ENCODE results near the gene FGF14.

Gene FGF14

DNA sequence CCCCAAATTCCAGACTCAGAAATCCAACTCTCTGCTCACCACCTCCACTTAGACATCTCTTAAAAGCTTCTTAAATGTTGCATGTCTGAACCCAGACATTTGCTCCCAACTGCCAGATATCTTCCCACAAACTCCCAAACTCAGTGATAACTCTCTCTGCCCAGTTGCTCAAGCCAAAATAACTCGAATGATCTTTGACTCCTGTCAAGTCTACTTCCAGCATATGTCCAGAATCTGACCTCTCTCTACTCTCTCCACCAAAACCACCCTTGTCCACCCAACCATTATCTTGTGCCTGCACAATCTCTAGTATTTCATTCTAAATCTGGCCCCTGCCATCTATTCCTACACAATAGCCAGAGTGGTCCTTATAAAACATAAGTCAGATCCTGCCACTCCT, 99.3 kb downstream of the FGF14 start:
- DNase-seq = no peak

DNA sequence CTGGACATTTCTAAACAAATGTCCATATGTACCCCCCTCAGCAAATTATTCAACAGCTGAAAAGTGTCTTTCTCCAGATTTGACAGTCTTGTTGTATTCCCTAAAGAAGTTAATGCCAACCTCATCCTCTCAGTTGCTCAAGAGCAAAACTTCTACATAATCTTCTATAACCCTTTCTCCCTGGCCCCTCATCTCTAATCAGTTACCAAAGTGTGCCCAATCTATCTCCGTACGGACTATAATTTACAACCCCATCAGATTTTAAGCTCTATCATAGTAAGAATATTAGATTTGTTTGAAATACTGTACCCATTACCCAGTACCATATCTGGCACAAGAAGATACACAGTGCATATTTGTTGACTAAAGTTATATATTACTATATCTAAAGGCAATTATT, 101.5 kb downstream of the FGF14 start:
- no peak for DNase-seq

DNA sequence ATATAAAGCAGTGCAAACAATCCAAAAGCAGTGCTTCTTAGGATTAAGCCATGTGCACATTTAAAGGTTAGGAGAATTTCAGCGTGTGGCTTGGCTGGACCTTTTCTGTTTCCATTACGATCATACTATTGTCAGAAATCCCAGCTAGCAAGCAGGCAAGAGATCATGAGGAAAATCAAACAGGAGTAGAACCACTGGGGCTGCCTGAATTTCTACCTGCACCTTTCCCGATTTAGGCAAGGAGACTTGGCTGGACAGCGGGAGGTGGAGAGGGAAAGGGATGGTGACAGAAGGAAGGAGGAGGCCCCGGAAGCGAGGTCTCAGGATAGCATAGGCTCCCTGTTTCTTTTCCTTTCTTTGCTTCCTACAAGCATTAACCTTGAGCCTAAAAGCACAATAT, 102.5 kb downstream of the FGF14 start:
- no peak for DNase-seq

DNA sequence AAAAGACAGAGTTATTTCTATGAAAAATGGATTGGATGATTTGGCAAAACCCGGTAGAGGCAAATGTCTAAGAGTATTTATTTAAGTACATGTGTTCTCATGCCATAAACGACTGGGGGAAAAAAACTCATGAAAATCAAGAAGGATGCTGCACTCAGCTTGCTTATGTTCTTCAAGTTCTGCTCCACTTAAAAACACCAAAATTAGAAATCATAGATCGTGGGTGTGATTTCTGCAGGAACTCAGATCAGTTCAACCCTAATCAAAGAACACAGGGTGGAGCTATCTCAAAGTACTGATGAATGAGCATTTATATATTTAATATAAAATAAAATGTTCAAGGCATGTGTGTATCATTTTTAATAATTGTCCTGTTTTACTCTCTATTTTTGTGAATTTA, 103.8 kb downstream of the FGF14 start:
- DNase-seq = no peak

DNA sequence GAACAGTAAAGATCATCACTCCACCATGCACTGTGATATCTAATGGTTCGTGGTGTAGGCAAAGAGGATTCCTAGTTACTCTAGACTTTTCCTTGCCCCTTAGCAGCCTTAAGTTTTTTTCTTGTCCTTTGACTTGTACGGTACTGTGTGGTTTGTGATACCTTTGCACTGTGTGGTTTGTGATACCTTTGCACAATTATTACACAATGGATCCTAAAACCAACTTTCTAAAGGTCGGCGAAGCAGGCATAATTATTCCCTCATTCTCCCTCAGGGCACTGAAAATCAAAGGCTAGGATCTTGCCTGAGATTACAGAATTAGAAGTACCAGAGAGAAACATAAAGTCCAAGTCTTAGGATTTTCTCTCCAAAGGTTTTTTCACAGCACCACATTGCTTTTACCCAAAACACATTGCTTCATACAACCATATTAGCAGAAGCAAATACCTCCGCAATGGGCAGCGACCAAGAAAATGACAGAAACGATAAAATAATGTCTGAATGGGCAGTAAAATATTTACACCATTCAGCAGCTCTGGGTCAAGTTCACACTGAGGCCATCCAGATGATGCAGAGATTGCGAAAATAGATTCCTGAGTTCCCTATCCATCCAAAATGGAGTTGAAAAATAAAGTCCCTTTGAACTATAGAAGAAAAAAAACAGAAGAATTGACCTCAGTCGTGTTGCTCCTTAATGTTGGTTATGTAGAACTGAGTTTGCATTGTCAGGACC, 106.4 kb downstream of the FGF14 start:
- DNase-seq = no peak

DNA sequence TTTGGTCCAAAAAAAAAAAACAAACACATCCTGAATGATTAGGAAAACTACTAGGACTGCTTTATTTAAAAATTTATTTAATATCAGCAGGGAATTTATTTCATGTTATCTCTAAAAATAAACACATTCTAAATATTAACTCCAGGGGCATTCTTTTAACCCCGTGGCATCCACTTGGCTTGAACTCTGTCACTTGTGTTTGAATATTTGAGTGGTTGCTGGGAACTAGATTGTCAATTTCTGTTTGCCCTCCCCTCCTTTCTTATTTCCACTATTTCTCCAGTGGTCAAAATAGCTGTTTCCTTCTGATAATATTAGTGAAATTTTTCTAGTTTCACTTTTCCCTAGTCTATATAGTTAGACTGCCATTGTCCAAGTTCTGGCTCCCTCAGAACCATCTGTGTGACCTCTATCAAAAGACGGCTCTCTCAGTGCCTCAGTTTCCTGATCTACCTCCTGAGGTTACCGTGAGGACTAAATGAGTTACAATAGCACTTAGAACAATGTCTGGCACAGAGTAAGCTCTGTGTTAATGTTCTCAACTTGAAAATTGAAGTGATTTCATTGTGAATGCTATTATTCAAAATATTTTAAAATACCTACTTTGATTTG, 107.3 kb downstream of the FGF14 start:
- no peak for DNase-seq

DNA sequence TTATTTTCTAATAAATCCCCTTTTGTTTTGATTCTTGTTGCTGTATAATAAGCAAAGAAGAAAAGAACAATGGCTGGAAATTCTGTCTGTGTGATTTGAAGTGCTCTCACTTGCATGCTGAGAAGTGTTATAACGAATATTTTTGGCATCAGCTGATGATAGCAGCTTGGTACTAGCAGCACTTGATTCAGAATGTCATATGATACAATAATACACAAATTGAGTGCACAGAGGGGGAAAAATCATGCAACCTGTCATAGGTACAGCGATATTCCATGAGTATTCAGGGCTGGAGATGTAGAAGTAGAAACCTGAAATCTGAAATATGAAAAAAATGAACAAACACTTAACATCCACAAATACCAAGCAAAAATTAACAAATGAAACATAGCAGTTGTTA, 108.1 kb downstream of the FGF14 start:
- no peak for DNase-seq

DNA sequence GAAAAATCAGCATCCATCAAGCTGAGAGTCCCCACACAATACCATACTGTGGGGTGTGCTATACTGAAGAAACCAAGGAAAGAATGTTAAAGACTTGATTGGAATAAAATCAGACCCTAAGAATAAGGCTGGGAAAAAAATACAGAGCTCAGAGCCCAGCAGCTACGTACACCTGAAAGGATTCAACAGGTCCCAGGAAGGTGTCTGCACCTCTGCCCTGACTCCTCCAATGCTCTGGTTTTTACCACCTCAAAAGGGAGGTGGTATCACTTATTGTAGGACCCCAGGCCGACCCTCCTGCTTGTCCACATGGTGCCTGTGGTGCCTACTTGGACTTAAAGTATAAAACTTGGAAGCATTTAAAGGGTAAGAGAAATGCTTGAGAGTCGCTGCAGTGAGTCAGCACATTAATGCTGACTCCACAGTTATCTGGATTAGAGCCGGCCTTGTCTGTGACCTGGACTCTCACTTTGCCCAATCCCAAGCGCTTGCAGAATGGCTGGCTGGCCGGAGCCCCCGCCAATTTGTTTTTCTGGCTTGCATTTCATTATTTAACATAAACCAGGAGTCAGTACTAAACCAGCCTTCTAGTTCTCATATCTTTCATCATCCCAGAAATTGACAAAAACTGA, 110.1 kb downstream of the FGF14 start:
- no peak for DNase-seq

DNA sequence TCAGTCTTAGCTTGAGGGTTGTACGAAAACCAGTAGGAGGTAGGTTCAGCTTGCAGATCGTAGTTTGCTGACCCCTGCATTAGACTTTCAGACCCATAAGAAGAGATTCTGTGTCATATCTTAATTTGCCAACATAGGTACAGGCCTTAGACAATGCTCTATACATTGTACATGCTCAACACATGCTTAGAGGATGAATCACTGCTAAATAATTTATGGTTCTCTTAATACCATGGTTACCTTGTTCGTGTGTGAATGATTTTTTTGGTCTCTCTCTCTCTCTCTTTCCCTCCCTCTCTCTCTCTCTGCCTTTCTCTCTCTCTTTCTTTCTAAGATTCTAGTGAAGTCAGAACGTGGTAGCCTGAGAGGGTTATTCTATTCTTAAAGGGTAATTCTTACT, 112.2 kb downstream of the FGF14 start:
- no peak for DNase-seq

DNA sequence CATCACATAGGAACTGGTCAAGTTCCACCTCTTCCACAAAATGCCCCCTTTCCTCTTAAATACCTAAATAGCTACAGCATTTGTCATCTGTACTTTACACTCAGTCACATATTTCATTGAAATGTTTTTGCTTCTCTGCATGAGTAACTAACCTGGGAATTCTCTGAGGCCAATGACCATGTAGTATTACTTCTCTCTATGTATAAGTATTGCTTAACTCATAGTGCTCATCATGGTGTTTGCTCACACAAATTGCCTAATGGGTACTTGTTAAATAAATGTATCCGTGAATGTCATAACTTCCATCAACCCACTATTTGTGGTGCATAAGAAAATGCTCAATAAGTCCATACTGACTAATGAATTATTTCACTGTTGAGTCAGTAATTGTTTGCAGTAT, 115.5 kb downstream of the FGF14 start:
- no peak for DNase-seq

DNA sequence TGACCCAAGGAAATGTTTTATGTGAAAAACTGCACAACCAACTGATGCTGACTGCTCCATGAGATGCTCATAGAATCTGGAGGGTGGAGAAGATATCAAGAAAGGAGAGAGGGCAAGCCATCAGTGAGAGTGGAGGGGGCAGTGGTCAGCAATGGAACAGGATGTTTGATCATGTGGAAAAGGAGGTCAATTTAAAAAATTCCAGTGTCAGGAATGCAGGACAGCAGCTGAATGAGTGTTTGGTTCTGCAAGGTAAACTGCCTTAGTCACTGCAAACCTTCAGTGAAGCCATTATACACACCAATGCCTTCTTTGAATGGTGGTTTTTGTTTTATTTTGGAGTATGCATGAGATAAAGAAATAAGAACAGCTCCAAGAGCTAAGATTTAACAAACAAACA, 121.5 kb downstream of the FGF14 start:
- DNase-seq = no peak

DNA sequence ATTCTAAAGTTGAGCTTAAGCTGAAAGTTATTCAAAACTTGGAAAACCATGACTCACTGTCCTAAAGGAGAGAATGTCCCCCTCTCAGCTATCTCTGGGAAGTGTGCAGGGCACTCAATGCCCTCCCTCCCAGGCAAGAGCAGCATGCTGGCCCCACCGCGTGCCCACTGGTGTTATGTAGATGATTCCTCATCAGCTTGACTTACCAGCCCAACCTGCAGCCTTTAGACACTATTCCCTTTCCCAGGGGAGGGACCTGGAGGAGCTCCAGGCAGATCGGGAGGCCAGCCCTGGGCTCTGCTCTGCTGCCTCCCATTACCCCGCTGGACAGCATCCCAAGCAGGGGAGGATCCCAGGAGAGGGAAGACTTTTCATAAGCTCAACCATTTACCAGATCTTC, 124.6 kb downstream of the FGF14 start:
- no peak for DNase-seq

DNA sequence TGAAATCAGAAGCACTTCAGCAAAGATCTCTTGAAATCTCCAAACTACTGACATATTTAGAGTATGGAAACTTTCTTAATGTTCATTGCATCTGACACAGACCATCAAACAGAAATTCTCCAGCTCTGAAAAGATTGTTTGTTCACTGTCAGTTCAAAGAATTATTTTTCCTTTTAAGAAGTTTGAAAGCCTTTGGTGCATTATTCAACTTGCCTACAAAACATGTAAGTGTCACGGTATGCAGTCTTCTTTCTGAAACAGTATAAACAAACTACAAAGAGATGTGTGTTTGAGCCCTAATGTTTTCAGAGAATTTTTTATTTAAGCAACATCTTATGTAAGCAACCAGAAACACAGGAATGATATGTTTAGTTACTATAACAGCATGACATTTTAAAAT, 125.4 kb downstream of the FGF14 start:
- no peak for DNase-seq

DNA sequence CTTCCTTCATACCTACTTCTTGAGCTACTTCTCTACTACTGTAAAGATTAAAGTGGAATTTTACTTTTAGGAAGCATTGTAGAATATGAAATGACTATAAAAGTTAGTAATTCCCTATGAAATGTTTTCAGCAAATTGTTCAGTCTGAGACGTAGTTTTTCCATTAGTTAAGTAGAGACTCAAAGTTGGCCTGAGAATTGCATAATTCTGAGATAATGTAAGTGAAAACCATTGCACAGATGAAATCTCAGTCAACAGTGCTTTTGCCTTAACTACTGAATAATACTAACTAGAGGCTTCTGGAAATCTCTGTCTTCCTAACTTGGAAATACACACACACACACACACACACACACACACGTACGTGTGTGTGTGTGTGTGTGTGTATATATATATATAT, 125.9 kb downstream of the FGF14 start:
- no peak for DNase-seq

DNA sequence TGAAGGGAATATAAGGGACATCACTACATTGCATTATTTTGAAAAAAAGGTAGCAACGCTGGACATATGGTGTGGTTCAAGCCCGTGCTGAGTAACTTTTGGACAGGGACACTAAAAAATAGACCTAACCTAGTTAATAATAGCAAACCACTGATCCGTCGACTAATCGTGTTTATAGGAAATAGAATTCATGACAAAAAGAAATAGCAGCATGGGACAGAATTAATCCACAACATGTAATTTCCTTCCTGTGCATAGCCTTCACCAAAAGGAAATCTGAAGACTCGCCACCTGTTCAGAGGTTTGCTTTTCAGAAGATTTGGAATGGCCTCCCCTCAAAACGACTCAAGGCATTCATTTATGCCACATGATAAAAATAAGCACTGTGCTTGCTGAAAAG, 128.7 kb downstream of the FGF14 start:
- no peak for DNase-seq

DNA sequence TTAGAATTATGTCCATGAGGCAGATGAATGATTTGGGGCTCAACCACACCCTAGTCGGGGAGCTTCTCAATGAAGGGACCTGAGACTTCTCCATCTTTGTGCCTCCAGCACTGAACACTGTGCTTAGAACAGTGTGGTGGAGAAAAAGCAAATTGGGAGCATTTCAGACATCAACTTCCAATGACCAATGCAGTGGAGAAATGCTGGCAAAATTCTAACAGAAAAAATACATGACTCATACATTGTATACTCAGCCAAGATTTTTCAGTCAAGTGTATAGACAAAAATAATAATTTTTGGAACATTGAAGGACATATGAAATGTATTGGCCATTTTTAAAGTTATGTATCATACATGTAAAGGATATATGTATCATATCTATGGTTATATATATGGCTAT, 134.7 kb downstream of the FGF14 start:
- DNase-seq = no peak

DNA sequence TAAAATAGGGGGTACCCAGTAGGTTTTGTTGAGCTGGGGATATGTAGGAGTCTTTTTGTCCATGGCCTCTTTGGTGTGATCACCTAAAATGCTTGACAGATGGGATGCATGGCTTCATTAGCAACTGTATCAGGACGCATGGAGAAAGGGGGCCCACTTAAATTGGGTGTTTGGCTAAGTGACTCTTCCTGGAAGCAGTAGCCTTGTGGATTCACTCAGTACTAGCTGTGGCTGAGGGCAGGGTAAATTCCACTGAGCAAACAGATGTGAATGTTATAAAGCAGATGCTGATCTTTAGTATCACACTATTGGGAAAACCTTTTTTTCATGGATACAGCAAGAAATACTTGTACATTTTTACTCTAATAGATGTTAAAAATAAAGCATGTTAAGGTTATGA, 140.0 kb downstream of the FGF14 start:
- DNase-seq = no peak

DNA sequence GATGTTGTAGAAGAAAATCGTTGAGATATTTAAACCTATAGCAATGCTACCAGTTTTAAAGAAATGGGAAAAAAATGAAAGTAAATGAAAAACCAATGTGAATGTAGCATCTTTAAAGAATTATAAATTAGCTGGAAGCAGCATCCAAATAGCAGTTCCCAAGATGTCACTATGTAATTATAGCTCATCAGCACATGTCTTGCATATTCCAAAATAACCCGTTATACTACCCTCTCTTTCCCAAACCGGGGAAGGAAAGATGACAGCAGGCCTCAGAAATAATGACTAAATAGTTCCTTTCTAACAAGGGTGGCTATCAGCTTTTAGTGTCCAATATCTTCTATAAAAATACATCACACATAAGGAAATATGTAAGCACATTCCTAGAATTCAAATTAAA, 140.5 kb downstream of the FGF14 start:
- no peak for DNase-seq

DNA sequence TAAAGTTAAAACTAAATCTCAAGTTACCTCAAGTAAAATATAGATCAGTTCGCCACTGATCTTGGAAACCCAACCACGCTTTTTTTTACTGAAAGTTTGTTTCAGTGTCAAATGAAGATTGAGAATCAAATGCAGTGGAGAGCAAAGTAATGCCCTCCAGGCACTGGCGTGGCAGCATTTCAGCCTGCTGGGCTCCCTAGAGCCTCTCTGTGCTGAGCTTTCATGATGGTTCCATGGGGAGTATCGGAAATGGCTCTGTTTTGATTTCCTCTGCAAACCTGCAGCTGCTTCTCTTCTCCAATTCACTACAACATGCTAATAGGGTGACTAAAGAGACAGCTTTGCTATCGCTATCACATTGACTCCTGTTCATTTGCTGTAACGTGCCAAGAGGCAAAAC, 141.6 kb downstream of the FGF14 start:
- DNase-seq = no peak

DNA sequence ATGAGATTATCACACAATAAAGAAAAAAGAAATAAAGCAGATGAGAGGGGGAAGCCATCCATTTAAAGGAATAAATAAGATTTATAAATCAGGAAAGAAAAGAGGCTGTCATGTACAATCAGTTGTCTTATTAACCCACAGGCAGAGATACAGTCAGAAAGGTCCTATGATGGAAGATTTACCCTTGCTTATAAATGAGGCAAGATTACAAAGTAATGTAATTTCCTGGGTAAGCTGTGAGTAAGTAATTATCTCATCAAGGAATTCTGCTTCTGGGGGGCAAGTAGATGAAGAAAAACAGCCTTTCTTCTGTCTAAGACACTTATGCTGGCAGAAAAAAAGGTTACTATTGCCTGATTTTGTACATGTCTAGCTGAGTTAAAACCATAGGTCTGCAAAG, 146.4 kb downstream of the FGF14 start:
- no peak for DNase-seq

DNA sequence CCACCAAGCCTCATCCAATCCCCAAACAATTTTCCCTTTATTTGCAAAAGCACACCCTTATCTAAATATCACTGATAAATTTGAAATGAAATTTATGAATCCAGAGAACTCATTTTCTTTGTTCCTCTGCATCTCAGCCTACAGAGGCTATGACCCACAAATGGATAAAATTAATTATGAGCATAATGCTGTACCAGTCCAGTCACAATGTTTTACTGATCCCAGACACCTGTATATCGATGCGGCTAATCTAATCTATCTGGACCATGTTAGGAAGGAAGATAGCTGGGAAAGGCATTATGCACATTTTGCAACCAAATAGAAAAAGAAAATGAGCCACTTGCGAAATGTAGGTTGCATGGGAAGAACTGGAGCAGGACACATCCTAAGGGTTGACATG, 150.0 kb downstream of the FGF14 start:
- DNase-seq = no peak

DNA sequence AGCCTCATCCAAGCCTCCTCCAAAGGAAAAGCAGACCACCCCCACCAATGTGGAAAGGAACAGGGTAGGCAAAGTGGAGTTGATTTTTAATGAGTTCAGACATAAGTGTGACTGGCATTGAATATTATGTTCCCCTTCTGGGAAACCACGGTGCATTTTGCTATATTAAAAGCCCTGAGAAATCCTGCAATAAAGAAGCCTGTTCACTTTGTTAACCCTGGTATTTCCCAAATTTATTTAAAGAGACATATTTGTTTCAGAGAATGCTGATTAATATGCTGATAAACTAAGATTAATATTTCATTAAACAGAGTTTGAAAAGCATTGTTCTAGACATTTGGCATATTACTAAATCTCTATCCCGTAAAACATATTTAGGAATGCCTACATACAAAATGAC, 151.4 kb downstream of the FGF14 start:
- no peak for DNase-seq

DNA sequence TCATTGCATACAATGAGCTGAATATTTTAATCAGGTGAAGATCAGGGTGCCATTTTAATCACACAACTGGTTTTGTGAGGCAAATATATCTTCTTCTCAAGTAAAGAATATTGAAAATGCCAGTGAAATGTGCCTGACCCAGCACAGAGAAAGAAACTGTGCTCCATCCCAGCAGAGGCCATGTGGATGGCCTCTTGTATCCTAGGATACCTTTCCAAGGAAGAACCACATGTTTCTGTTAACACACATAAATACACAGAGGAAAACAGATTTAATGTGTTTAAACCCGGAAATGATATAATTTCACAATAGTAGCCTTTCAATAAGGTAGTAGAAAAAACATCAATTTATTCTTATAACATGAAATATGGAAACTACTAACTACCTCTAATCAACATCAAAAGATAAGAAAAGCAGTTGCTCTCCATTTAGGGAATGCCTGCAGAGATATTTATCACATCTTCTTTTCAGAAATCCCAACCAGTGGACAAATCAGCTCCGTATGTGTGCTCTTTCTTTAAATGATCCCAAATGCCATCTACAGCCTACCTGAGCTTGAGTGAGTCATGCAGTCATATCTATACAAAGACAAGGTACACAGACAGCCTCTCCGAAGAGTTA, 157.1 kb downstream of the FGF14 start:
- DNase-seq = no peak

DNA sequence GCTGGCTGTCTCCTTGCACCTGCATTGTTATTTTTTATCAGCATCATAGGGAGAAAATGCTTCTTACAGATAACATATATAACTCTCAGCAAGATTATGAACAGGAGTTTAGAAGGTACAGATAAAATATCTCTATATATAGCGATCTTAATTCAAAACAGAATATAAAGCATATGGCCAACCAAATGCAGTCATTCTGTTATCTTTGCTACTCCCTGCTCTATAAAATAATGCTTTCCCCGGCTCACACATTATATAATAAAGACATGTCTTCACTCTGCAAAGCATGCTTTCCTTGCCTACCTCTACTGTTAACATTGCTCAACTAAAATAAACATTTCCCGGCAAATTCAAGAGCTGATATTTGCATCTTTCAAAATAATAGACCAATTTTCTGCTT, 161.7 kb downstream of the FGF14 start:
- DNase-seq = no peak
